Stomach (tissue), 4 donors: ENCODE measurements around the gene HAVCR2.

Experiments
- EP300 ChIP-seq: sonication (generic); formaldehyde crosslinking; IDR thresholded peaks from one replicate; pipeline ENCODE4 v1.6.1; 2017; ENCODE audit warnings: antibody characterized with exemption
- POLR2A ChIP-seq, 4 donors: fragments of 450-650 bp; IDR thresholded peaks; one replicate each; pipeline ENCODE4 v1.6.1; 2016; ENCODE audit warnings: antibody characterized with exemption in 4 of 4, control low read depth in 2 of 4, mild to moderate bottlenecking in 1 of 4, moderate library complexity in 1 of 4
- POLR2AphosphoS5 ChIP-seq, 3 donors: sonication (generic); formaldehyde crosslinking; IDR thresholded peaks; one replicate each; pipeline ENCODE4 v1.6.1; 2016; ENCODE audit warnings: antibody characterized with exemption in 3 of 3
- TF ChIP-seq, protein P1 (sequence below), 7 experiments: fragments of 450-650 bp in 4 of 7; fragments of 200-600 bp in 3 of 7; sonication (generic) in 3 of 7; IDR thresholded peaks; one replicate each; pipeline ENCODE4 v1.5.1; 2016 to 2019; ENCODE audit warnings: antibody characterized with exemption in 7 of 7, control low read depth in 2 of 7, mild to moderate bottlenecking in 1 of 7

GRCh38 chr5:157038568-157039187 lies 70.2 kb downstream of the HAVCR2 start:
- no peak for TF ChIP-seq POLR2A (IDR thresholded peaks at IDR 0.05)
- TF ChIP-seq, protein P1, sequence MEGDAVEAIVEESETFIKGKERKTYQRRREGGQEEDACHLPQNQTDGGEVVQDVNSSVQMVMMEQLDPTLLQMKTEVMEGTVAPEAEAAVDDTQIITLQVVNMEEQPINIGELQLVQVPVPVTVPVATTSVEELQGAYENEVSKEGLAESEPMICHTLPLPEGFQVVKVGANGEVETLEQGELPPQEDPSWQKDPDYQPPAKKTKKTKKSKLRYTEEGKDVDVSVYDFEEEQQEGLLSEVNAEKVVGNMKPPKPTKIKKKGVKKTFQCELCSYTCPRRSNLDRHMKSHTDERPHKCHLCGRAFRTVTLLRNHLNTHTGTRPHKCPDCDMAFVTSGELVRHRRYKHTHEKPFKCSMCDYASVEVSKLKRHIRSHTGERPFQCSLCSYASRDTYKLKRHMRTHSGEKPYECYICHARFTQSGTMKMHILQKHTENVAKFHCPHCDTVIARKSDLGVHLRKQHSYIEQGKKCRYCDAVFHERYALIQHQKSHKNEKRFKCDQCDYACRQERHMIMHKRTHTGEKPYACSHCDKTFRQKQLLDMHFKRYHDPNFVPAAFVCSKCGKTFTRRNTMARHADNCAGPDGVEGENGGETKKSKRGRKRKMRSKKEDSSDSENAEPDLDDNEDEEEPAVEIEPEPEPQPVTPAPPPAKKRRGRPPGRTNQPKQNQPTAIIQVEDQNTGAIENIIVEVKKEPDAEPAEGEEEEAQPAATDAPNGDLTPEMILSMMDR (IDR thresholded peaks at IDR 0.05): no peak
- TF ChIP-seq EP300: no peak
- TF ChIP-seq POLR2AphosphoS5 (IDR thresholded peaks at IDR 0.05): no peak
